Measurements from ENCODE around the gene RGS7.
"Not testable (repeated sequence)": the region's sequence is repeated elsewhere in the genome, so short reads cannot be mapped to it uniquely, and the experiment has no call there.

The RGS7 gene

GRCh38 chr1:241271427-241271826 is 85.6 kb downstream of the RGS7 start:
- no peak for DNase-seq (ENCODE audit: low read depth in 2 of 2)

GRCh38 chr1:241270016-241270415 is 87.0 kb downstream of the RGS7 start:
- DNase-seq (ENCODE audit: low read depth in 2 of 2): no peak

GRCh38 chr1:241269116-241269515 is 87.9 kb downstream of the RGS7 start:
- no peak for DNase-seq (ENCODE audit: low read depth in 2 of 2)

GRCh38 chr1:241266121-241266520 is 90.9 kb downstream of the RGS7 start:
- no peak for DNase-seq (ENCODE audit: low read depth in 2 of 2)

GRCh38 chr1:241265428-241265827 is 91.6 kb downstream of the RGS7 start:
- DNase-seq (ENCODE audit: low read depth in 2 of 2): no peak

- DNase-seq (ENCODE audit: low read depth in 2 of 2): no peak
Measured at GRCh38 chr1:241263346-241263745, 93.7 kb downstream of the RGS7 start.

- no peak for DNase-seq (ENCODE audit: low read depth in 2 of 2)
Measured at GRCh38 chr1:241253471-241253870, 103.5 kb downstream of the RGS7 start.

GRCh38 chr1:241250465-241250864 is 106.5 kb downstream of the RGS7 start:
- DNase-seq (ENCODE audit: low read depth in 2 of 2): no peak

GRCh38 chr1:241240069-241240468 is 116.9 kb downstream of the RGS7 start:
- DNase-seq (ENCODE audit: low read depth in 2 of 2): no peak

- DNase-seq (ENCODE audit: low read depth in 2 of 2): no peak
Measured at GRCh38 chr1:241237873-241238272, 119.1 kb downstream of the RGS7 start.

- no peak for DNase-seq (ENCODE audit: low read depth in 2 of 2)
Measured at GRCh38 chr1:241235256-241235897, 121.6 kb downstream of the RGS7 start.

GRCh38 chr1:241229711-241230110 is 127.3 kb downstream of the RGS7 start:
- no peak for DNase-seq (ENCODE audit: low read depth in 2 of 2)

- DNase-seq (ENCODE audit: low read depth in 2 of 2): no peak
Measured at GRCh38 chr1:241229216-241229615, 127.8 kb downstream of the RGS7 start.

- no peak for DNase-seq (ENCODE audit: low read depth in 2 of 2)
Measured at GRCh38 chr1:241228339-241228738, 128.7 kb downstream of the RGS7 start.

GRCh38 chr1:241225741-241226140 is 131.3 kb downstream of the RGS7 start:
- DNase-seq (ENCODE audit: low read depth in 2 of 2): no peak

- DNase-seq (ENCODE audit: low read depth in 2 of 2): not testable (repeated sequence)
Measured at GRCh38 chr1:241224189-241224588, 132.8 kb downstream of the RGS7 start.

GRCh38 chr1:241222813-241223212 is 134.2 kb downstream of the RGS7 start:
- not testable (repeated sequence) for DNase-seq (ENCODE audit: low read depth in 2 of 2)

GRCh38 chr1:241221319-241221718 is 135.7 kb downstream of the RGS7 start:
- no peak for DNase-seq (ENCODE audit: low read depth in 2 of 2)

GRCh38 chr1:241220913-241221312 is 136.1 kb downstream of the RGS7 start:
- DNase-seq (ENCODE audit: low read depth in 2 of 2): not testable (repeated sequence)

- DNase-seq (ENCODE audit: low read depth in 2 of 2): no peak
Measured at GRCh38 chr1:241219449-241219848, 137.6 kb downstream of the RGS7 start.

- no peak for DNase-seq (ENCODE audit: low read depth in 2 of 2)
Measured at GRCh38 chr1:241217516-241217915, 139.5 kb downstream of the RGS7 start.

- no peak for DNase-seq (ENCODE audit: low read depth in 2 of 2)
Measured at GRCh38 chr1:241215683-241216082, 141.3 kb downstream of the RGS7 start.

GRCh38 chr1:241215203-241215602 is 141.8 kb downstream of the RGS7 start:
- DNase-seq (ENCODE audit: low read depth in 2 of 2): no peak

GRCh38 chr1:241213139-241213538 is 143.9 kb downstream of the RGS7 start:
- no peak for DNase-seq (ENCODE audit: low read depth in 2 of 2)

All from stimulated activated CD4-positive, alpha-beta T cell treated with anti-CD3 and anti-CD28 coated beads, Interleukin-1b, Interleukin-23, amount 100 ng/mL, for 1 hour (primary cell).